Memory B cell (primary cell): Measurements from ENCODE around the gene TCL1A.
"Not testable (repeated sequence)": the region's sequence is repeated elsewhere in the genome, so short reads cannot be mapped to it uniquely, and the experiment has no call there.

Experiments
- ATAC-seq: fragments of 150-1000 bp; cut with Tn5 transposase; 2 replicates; pipeline ENCODE4 v1.10.0; 2021; ENCODE audit warnings: low read depth, mild to moderate bottlenecking, moderate library complexity
- DNase-seq, 2 donors: peaks; one replicate each; pipeline ENCODE4 v3.0.0; 2022; ENCODE audit warnings: low spot score in 2 of 2
- H3K27ac Mint-ChIP-seq: one replicate; pipeline ENCODE4 v1.8.0; 2022; ENCODE audit warnings: mild to moderate bottlenecking, moderate library complexity, mixed read lengths
- H3K27me3 Mint-ChIP-seq: one replicate; pipeline ENCODE4 v1.8.0; 2022; ENCODE audit warnings: mixed read lengths
- H3K36me3 Mint-ChIP-seq: one replicate; pipeline ENCODE4 v1.8.0; 2022; ENCODE audit warnings: mild to moderate bottlenecking, mixed read lengths
- H3K4me1 Mint-ChIP-seq: one replicate; pipeline ENCODE4 v1.8.0; 2022; ENCODE audit warnings: mixed read lengths
- H3K4me3 Mint-ChIP-seq: one replicate; pipeline ENCODE4 v1.8.0; 2022; ENCODE audit warnings: mild to moderate bottlenecking, moderate library complexity, mixed read lengths
- H3K9me3 Mint-ChIP-seq: one replicate; pipeline ENCODE4 v1.8.0; 2022; ENCODE audit warnings: mixed read lengths

TCL1A gene

GRCh38 chr14:95713596-95714371 lies at the start of gene TCL1A:
Gene TCL1A, minus strand, starts transcription at chr14:95714125. Its CDS starts 59 bp downstream, at chr14:95714066.
- no peaks in the 10 kb centered on the region for H3K9me3 Mint-ChIP-seq
- H3K27me3 Mint-ChIP-seq: peaks cover 29% of the 10 kb centered on the region
- H3K36me3 Mint-ChIP-seq: no peaks in the 10 kb centered on the region
- peaks cover 6% of the 10 kb centered on the region for H3K4me1 Mint-ChIP-seq
- H3K4me3 Mint-ChIP-seq: peak within 1 kb of the TSS; percentile 57
- H3K27ac Mint-ChIP-seq: no peak within 1 kb of the TSS
- no peak for DNase-seq
- ATAC-seq: peak; percentile 27

DNA sequence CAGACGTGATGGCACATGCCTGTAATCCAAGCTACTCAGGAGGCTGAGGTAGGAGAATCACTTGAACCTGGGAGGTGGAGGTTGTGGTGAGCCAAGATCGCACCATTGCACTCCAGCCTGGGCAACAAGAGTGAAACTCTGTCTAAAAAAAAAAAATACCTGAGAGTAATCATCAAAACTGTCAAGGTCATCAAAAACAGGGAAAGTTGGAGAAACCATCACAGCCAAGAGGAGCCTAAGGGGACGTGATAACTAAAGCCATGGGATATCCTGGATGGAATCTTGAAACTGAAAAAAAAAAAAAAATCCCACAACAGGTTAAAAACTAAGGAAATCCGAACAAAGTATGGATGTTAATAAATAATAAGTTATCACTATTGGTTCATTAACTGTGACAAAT lies 49.1 kb upstream of the TCL1A start:
- H3K36me3 Mint-ChIP-seq: not testable (repeated sequence)

GRCh38 chr14:95761436-95761835 lies 47.5 kb upstream of the TCL1A start:
- Mint-ChIP-seq H3K27ac (no peak overlapping the region), H3K4me1 (no peaks in the 10 kb centered on the region), H3K9me3 (peaks cover 2% of the 10 kb centered on the region), H3K4me3 (no peak overlapping the region), H3K27me3 (peaks cover 10% of the 10 kb centered on the region), H3K36me3 (no peaks in the 10 kb centered on the region)
- DNase-seq (no peak), ATAC-seq (no peak)

More for the DNA sequence above, 49.1 kb upstream of the TCL1A start:
- not testable (repeated sequence) for H3K4me3 Mint-ChIP-seq, H3K9me3 Mint-ChIP-seq, DNase-seq, H3K27ac Mint-ChIP-seq, H3K4me1 Mint-ChIP-seq, ATAC-seq
- H3K27me3 Mint-ChIP-seq: peaks cover 12% of the 10 kb centered on the region

DNA sequence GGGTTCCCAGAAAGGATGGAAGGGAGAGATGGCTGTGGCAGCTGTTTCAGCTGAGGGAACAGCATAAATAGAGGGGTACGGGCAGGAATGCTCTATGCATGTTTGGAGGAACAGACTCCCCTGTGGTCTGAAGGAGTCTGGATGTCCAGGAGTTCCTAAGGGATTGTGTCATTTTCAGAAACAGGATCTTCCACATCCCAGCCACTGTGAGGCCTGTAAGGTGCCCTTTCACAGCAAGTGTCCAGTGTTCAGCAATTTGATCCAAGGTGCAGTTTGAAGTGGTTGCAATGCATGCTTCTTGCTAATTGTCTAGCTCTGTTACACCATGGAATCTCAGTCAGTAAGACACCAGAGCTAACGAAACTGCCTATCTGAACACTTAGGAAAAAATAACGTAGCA lies 46.7 kb upstream of the TCL1A start:
- peaks cover 2% of the 10 kb centered on the region for H3K9me3 Mint-ChIP-seq
- H3K27ac Mint-ChIP-seq: no peak overlapping the region
- H3K36me3 Mint-ChIP-seq: no peaks in the 10 kb centered on the region
- no peak for ATAC-seq
- no peak for DNase-seq
- H3K4me3 Mint-ChIP-seq: no peak overlapping the region
- no peaks in the 10 kb centered on the region for H3K4me1 Mint-ChIP-seq
- H3K27me3 Mint-ChIP-seq: peaks cover 10% of the 10 kb centered on the region

- Mint-ChIP-seq H3K36me3 (no peaks in the 10 kb centered on the region), H3K27me3 (peaks cover 10% of the 10 kb centered on the region), H3K27ac (no peak overlapping the region), H3K9me3 (peaks cover 2% of the 10 kb centered on the region), H3K4me1 (no peaks in the 10 kb centered on the region), H3K4me3 (no peak overlapping the region)
- no peak for DNase-seq
- ATAC-seq: no peak
These were observed 46.0 kb upstream of the TCL1A start for GRCh38 chr14:95759941-95760340.

GRCh38 chr14:95758331-95758730 lies 44.4 kb upstream of the TCL1A start:
- no peak overlapping the region for H3K27ac Mint-ChIP-seq
- H3K4me1 Mint-ChIP-seq: no peaks in the 10 kb centered on the region
- H3K4me3 Mint-ChIP-seq: no peak overlapping the region
- no peak for DNase-seq
- ATAC-seq: no peak
- H3K36me3 Mint-ChIP-seq: no peaks in the 10 kb centered on the region
- peaks cover 12% of the 10 kb centered on the region for H3K27me3 Mint-ChIP-seq
- H3K9me3 Mint-ChIP-seq: peaks cover 1% of the 10 kb centered on the region

- peaks cover 9% of the 10 kb centered on the region for H3K27me3 Mint-ChIP-seq
- no peak overlapping the region for H3K27ac Mint-ChIP-seq
These were observed 42.8 kb upstream of the TCL1A start for GRCh38 chr14:95756751-95757150.

DNA sequence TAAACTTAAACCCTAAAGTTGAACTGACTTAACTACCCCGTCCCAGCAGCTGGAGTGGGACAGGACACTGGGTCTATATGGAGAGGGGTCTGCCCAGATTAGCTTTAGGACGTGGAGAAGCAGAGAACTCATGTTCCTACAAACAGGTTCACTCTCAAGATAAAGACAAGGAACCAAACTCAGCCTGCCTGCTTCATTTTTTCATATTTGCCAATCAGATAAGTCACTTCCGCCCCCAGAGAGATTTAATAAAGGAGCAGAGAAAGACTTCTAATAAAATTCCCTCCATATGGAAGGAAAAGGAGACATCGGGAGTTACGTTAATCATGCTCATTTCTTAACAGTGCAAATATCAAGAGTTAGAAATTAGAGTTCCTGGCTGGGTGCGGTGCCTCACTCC lies 42.2 kb upstream of the TCL1A start:
- H3K4me1 Mint-ChIP-seq: no peaks in the 10 kb centered on the region
- peaks cover under 1% of the 10 kb centered on the region for H3K9me3 Mint-ChIP-seq
- no peak for ATAC-seq
- no peak overlapping the region for H3K27ac Mint-ChIP-seq
- peaks cover 6% of the 10 kb centered on the region for H3K27me3 Mint-ChIP-seq
- no peak overlapping the region for H3K4me3 Mint-ChIP-seq
- DNase-seq: no peak
- no peaks in the 10 kb centered on the region for H3K36me3 Mint-ChIP-seq

More at GRCh38 chr14:95756751-95757150, 42.8 kb upstream of the TCL1A start:
- peaks cover 1% of the 10 kb centered on the region for H3K9me3 Mint-ChIP-seq
- H3K36me3 Mint-ChIP-seq: no peaks in the 10 kb centered on the region
- H3K4me1 Mint-ChIP-seq: no peaks in the 10 kb centered on the region
- ATAC-seq: no peak
- DNase-seq: no peak
- no peak overlapping the region for H3K4me3 Mint-ChIP-seq

- no peak for DNase-seq
- no peak overlapping the region for H3K4me3 Mint-ChIP-seq
- H3K4me1 Mint-ChIP-seq: peaks cover 5% of the 10 kb centered on the region
- no peak for ATAC-seq
- H3K9me3 Mint-ChIP-seq: peaks cover 4% of the 10 kb centered on the region
- no peak overlapping the region for H3K27ac Mint-ChIP-seq
- H3K36me3 Mint-ChIP-seq: peaks cover 1% of the 10 kb centered on the region
- peaks cover 3% of the 10 kb centered on the region for H3K27me3 Mint-ChIP-seq
These were observed 27.9 kb upstream of the TCL1A start for GRCh38 chr14:95741781-95742180.

- no peak overlapping the region for H3K27ac Mint-ChIP-seq
- ATAC-seq (no peak), DNase-seq (no peak)
- H3K9me3 Mint-ChIP-seq: peaks cover 4% of the 10 kb centered on the region
- H3K27me3 Mint-ChIP-seq: peaks cover 3% of the 10 kb centered on the region
- no peak overlapping the region for H3K4me3 Mint-ChIP-seq
- peaks cover 1% of the 10 kb centered on the region for H3K36me3 Mint-ChIP-seq
- H3K4me1 Mint-ChIP-seq: peaks cover 5% of the 10 kb centered on the region
These were observed 27.1 kb upstream of the TCL1A start for GRCh38 chr14:95741038-95741490.

- Mint-ChIP-seq H3K9me3 (peaks cover 4% of the 10 kb centered on the region), H3K27me3 (peaks cover 4% of the 10 kb centered on the region), H3K27ac (no peak overlapping the region), H3K4me1 (peaks cover 5% of the 10 kb centered on the region), H3K36me3 (peaks cover 1% of the 10 kb centered on the region), H3K4me3 (no peak overlapping the region)
- DNase-seq (no peak), ATAC-seq (no peak)
These were observed 25.4 kb upstream of the TCL1A start for GRCh38 chr14:95739356-95739755.

DNA sequence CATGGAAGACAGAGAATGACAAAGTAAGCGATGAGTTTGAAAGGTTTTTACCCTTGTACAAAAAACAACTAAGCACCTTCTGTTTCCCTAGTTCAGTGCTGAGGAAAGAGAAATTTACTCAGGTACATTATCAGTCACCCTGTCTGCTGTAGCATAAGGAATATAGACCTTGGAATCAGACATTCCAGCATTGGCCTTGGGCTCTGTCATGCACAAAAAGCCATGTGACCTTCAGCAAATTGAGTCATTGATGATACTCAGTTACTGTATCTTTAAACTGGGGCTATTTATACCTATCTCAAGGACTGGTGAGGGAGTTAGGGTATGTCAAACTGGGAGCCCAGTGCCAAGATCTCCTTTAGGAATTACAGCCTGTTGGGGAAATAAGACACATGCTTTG lies 19.3 kb upstream of the TCL1A start:
- no peak for ATAC-seq
- peaks cover 3% of the 10 kb centered on the region for H3K9me3 Mint-ChIP-seq
- H3K36me3 Mint-ChIP-seq: peaks cover 3% of the 10 kb centered on the region
- no peak overlapping the region for H3K4me3 Mint-ChIP-seq
- H3K4me1 Mint-ChIP-seq: peaks cover 5% of the 10 kb centered on the region
- H3K27ac Mint-ChIP-seq: no peak overlapping the region
- no peak for DNase-seq
- peaks cover 17% of the 10 kb centered on the region for H3K27me3 Mint-ChIP-seq

GRCh38 chr14:95730126-95730525 lies 16.2 kb upstream of the TCL1A start:
- H3K36me3 Mint-ChIP-seq: peaks cover 3% of the 10 kb centered on the region
- peaks cover 27% of the 10 kb centered on the region for H3K27me3 Mint-ChIP-seq
- no peak overlapping the region for H3K27ac Mint-ChIP-seq
- peaks cover 5% of the 10 kb centered on the region for H3K4me1 Mint-ChIP-seq
- H3K4me3 Mint-ChIP-seq: no peak overlapping the region
- ATAC-seq (no peak), DNase-seq (no peak)
- H3K9me3 Mint-ChIP-seq: peaks cover 3% of the 10 kb centered on the region

- H3K9me3 Mint-ChIP-seq, H3K36me3 Mint-ChIP-seq, H3K4me3 Mint-ChIP-seq, H3K27ac Mint-ChIP-seq, ATAC-seq, H3K4me1 Mint-ChIP-seq, DNase-seq: not testable (repeated sequence)
- H3K27me3 Mint-ChIP-seq: peaks cover 28% of the 10 kb centered on the region
These were observed 15.6 kb upstream of the TCL1A start for GRCh38 chr14:95729402-95730028.
